Measurements from ENCODE around the gene TCEAL6.
"Not testable (repeated sequence)": the region's sequence is repeated elsewhere in the genome, so short reads cannot be mapped to it uniquely, and the experiment has no call there.

The TCEAL6 gene

DNA sequence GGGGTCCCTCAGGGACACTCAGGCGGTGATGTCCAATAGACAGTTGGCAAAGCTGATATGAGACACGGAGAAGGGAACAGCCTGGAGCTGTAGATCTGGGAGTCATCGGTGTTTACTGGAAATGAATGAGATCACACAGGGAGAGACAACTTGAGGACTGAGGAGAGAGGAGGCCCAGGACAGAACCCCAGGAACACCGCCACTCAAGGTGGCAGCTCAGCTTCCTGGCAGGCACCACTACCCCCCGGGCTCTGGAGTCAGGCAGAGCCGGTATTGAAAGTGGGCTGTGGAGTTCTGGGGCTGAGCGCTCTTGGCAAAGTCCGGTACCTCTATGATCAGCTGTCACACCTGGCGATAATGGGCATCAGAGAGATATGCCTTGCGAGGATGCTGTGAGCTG, 17.3 kb downstream of the TCEAL6 start:
- not testable (repeated sequence) for H3K9me2 ChIP-seq (replicated peaks; ENCODE audit: insufficient read depth, low read length); H3K27me3 ChIP-seq (replicated peaks; ENCODE audit: insufficient read depth, low read length); H3K36me3 ChIP-seq (replicated peaks; ENCODE audit: insufficient read depth, low read length); H3K4me1 ChIP-seq (ENCODE audit: low read length); H3F3A ChIP-seq (ENCODE audit: insufficient read depth, low read length); H3K9me3 ChIP-seq (replicated peaks; ENCODE audit: insufficient read depth, low read length); H4K20me1 ChIP-seq (ENCODE audit: insufficient read depth, low read length); DNase-seq; H3K79me2 ChIP-seq (ENCODE audit: low read length); H3K9ac ChIP-seq (ENCODE audit: low read length); H3K27ac ChIP-seq (ENCODE audit: low read length)
- peak overlapping the region; percentile 78 for H2AFZ ChIP-seq (ENCODE audit: low read length)
- H3K4me3 ChIP-seq (ENCODE audit: low read length), result peak overlapping the region; percentile 63
- H3K4me2 ChIP-seq (ENCODE audit: low read depth, low read length), result peak overlapping the region; percentile 41; the same call in 1 of the 2 replicates

GRCh38 chrX:102115748-102116147, 26.5 kb downstream of the TCEAL6 start:
- Histone ChIP-seq H3K36me3 (replicated peaks; ENCODE audit: insufficient read depth, low read length) (no peaks in the 10 kb centered on the region), H3K9ac (ENCODE audit: low read length) (no peak overlapping the region), H3K4me1 (ENCODE audit: low read length) (no peaks in the 10 kb centered on the region), H3K79me2 (ENCODE audit: low read length) (no peaks in the 10 kb centered on the region), H3F3A (ENCODE audit: insufficient read depth, low read length) (no peaks in the 10 kb centered on the region), H3K4me2 (ENCODE audit: low read depth, low read length) (no peak overlapping the region), H3K9me2 (replicated peaks; ENCODE audit: insufficient read depth, low read length) (no peaks in the 10 kb centered on the region), H2AFZ (ENCODE audit: low read length) (no peak overlapping the region), H3K9me3 (replicated peaks; ENCODE audit: insufficient read depth, low read length) (no peaks in the 10 kb centered on the region), H3K27me3 (replicated peaks; ENCODE audit: insufficient read depth, low read length) (no peaks in the 10 kb centered on the region), H3K27ac (ENCODE audit: low read length) (no peak overlapping the region), H4K20me1 (ENCODE audit: insufficient read depth, low read length) (no peaks in the 10 kb centered on the region), H3K4me3 (ENCODE audit: low read length) (no peak overlapping the region)
- TF ChIP-seq EZH2phosphoT487 (IDR thresholded peaks at IDR 0.05; ENCODE audit: low read length), result no peak
- TF ChIP-seq, protein P1, sequence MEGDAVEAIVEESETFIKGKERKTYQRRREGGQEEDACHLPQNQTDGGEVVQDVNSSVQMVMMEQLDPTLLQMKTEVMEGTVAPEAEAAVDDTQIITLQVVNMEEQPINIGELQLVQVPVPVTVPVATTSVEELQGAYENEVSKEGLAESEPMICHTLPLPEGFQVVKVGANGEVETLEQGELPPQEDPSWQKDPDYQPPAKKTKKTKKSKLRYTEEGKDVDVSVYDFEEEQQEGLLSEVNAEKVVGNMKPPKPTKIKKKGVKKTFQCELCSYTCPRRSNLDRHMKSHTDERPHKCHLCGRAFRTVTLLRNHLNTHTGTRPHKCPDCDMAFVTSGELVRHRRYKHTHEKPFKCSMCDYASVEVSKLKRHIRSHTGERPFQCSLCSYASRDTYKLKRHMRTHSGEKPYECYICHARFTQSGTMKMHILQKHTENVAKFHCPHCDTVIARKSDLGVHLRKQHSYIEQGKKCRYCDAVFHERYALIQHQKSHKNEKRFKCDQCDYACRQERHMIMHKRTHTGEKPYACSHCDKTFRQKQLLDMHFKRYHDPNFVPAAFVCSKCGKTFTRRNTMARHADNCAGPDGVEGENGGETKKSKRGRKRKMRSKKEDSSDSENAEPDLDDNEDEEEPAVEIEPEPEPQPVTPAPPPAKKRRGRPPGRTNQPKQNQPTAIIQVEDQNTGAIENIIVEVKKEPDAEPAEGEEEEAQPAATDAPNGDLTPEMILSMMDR (IDR thresholded peaks at IDR 0.05; ENCODE audit: low read length), result no peak
- no peak for TF ChIP-seq EZH2 (optimal IDR thresholded peaks at IDR 0.05; ENCODE audit: low read depth, low read length)
- no peak for DNase-seq

DNA sequence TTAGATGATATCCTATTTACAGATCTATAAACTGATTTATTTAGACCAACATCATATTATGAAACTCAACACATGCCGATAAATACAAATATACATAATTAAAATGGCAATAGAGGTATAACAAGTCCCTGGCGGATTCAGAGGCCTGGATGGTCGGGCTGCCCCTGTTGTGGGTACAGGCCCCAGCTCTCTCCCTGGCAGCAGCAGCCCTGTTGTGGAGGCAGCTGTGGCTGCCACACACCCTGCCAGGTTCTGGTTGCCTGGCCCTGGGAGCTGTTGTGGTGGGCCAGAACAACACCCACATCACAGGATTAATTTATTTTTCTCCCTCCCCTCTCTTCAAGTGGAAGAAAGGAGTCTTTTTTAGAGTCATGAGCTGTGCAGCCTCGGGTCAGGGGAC, 28.9 kb downstream of the TCEAL6 start:
- Histone ChIP-seq H3K79me2 (ENCODE audit: low read length) (no peaks in the 10 kb centered on the region), H3K27me3 (replicated peaks; ENCODE audit: insufficient read depth, low read length) (no peaks in the 10 kb centered on the region), H4K20me1 (ENCODE audit: insufficient read depth, low read length) (no peaks in the 10 kb centered on the region), H3K9me3 (replicated peaks; ENCODE audit: insufficient read depth, low read length) (no peaks in the 10 kb centered on the region), H3F3A (ENCODE audit: insufficient read depth, low read length) (no peaks in the 10 kb centered on the region), H2AFZ (ENCODE audit: low read length) (no peak overlapping the region), H3K4me3 (ENCODE audit: low read length) (no peak overlapping the region), H3K9ac (ENCODE audit: low read length) (no peak overlapping the region), H3K27ac (ENCODE audit: low read length) (no peak overlapping the region), H3K9me2 (replicated peaks; ENCODE audit: insufficient read depth, low read length) (no peaks in the 10 kb centered on the region), H3K4me2 (ENCODE audit: low read depth, low read length) (no peak overlapping the region), H3K4me1 (ENCODE audit: low read length) (no peaks in the 10 kb centered on the region), H3K36me3 (replicated peaks; ENCODE audit: insufficient read depth, low read length) (no peaks in the 10 kb centered on the region)
- TF ChIP-seq EZH2phosphoT487 (IDR thresholded peaks at IDR 0.05; ENCODE audit: low read length) (no peak), EZH2 (optimal IDR thresholded peaks at IDR 0.05; ENCODE audit: low read depth, low read length) (no peak)
- TF ChIP-seq, protein P1 (IDR thresholded peaks at IDR 0.05; ENCODE audit: low read length), result no peak
- DNase-seq, result no peak

Data from MM.1S (cell line).